Cardiac fibroblast (primary cell): Measurements from ENCODE around the gene CDH13.

Experiments used
- DNase-seq, 2 donors: peaks; one replicate each; pipeline versions ENCODE4 v3.0.0 to v3.0.0-alpha.2; 2010; ENCODE audit warnings: low read depth in 2 of 2
- H3K4me3 ChIP-seq, 2 donors: replicated peaks in 1 of 2; 1 replicate in 1 of 2; 2 replicates in 1 of 2; pipeline ENCODE4 v1.5.1; 2011; ENCODE audit warnings: low read depth in 2 of 2, low read length in 2 of 2, mild to moderate bottlenecking in 2 of 2, moderate library complexity in 1 of 2
- TF ChIP-seq, protein P1 (sequence below): IDR thresholded peaks from one replicate; pipeline ENCODE4 v1.5.1; 2011; ENCODE audit warnings: low read depth, mild to moderate bottlenecking, low read length, inconsistent platforms

CDH13 gene

DNA sequence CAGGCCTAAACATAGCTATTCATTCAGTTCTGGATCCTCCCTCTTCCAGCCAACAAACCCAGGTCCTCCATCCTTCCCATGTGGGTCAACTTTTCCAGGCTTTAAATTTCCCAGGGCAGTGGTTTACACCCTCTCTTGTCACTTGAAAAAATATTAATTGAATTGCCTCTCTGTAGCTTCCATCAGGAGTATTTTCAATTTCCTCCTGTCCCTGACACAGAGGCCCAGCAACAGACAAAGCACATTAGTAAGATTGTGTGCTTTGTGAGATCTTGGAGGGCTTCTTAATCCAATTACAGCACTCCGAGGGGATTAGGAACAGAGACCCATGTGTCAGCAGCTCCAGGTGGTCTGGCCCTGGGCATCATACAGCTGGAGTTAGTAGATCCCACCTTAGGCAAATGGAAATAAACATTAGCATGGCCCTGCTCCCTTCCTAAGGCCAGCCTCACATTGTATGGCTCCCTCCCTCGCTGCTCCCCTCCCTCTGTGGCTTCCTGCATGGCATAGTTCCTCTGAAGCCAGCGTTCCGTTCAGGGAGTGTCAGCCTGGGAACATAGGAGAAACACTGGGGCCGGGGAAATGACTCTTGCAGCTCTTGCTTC lies 1048.3 kb downstream of the CDH13 start:
- H3K4me3 ChIP-seq, result no peak overlapping the region
- TF ChIP-seq, protein P1, sequence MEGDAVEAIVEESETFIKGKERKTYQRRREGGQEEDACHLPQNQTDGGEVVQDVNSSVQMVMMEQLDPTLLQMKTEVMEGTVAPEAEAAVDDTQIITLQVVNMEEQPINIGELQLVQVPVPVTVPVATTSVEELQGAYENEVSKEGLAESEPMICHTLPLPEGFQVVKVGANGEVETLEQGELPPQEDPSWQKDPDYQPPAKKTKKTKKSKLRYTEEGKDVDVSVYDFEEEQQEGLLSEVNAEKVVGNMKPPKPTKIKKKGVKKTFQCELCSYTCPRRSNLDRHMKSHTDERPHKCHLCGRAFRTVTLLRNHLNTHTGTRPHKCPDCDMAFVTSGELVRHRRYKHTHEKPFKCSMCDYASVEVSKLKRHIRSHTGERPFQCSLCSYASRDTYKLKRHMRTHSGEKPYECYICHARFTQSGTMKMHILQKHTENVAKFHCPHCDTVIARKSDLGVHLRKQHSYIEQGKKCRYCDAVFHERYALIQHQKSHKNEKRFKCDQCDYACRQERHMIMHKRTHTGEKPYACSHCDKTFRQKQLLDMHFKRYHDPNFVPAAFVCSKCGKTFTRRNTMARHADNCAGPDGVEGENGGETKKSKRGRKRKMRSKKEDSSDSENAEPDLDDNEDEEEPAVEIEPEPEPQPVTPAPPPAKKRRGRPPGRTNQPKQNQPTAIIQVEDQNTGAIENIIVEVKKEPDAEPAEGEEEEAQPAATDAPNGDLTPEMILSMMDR, result no peak
- peak in 1 of 2 donors; percentile 2 for DNase-seq

DNA sequence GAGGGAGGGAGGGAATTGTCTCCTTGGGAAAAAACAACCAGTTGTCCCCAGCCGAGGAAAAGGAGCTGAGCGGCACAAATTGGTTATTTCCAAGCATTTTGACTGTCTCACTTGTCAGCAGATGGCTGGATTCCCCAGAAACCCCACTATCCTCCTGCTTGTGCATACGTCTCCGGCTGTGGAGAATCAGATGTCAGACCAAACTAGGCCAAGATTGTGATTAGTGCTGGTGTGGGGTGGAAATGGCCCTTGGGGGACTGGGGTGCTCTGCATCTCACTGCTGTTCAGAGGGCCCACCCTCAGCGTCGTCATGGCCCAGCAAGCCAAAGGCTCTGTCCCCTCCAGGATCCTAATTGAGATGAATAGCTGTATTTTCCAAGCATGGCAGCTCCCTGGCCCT lies 1049.3 kb downstream of the CDH13 start:
- no peak overlapping the region for H3K4me3 ChIP-seq
- TF ChIP-seq, protein P1, result no peak
- no peak for DNase-seq

DNA sequence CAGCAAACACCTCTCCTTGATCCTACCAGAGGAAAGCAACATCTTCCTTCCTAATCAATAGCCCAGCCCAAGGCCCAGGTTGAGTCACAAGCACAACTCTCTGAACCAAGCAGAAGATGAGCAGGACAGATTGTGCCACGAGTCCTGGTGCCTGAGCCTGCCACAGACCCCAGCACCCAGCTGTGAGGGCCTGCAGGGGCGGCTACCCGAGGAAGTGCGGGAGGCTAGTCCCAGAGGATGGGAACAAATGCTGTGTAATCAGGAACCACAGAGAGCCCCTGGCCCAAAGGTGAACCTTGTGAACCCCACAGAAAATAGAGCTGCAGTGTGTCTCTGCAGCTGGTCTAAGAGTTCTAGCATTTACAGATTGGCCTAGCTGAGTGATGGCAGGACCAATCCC lies 1054.2 kb downstream of the CDH13 start:
- TF ChIP-seq, protein P1, result no peak
- no peak for DNase-seq

DNA sequence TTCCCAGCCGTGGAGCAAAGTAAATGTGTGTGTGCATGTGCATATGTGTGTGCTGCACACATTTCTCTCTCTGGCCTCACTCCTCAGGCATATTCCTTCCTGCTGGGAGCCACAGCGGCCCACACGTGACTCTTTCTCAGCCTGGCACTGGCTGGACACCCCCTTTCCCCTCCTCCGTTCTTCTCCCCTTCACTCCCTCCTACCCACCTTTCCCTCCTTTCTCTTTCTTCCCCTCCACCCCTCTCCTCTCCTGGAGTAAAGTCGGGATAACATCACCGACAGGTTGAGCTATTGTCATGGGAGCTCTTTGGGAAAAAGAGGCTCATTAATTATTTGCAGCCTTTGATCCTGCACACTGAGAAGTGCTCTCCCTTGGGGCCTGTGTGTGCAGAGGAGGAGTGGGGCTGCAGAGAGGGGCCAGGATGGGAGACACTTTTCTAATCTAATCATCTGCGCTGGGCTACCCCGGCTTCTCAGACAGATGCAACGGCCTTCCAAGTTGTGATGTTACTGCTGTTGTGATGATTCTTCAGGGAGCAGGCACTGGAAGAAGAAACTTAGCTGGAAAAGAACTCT lies 1054.7 kb downstream of the CDH13 start:
- DNase-seq, result no peak
- TF ChIP-seq, protein P1, result no peak
- H3K4me3 ChIP-seq, result no peak overlapping the region

More for the DNA sequence above, 1054.2 kb downstream of the CDH13 start:
- H3K4me3 ChIP-seq, result no peak overlapping the region

DNA sequence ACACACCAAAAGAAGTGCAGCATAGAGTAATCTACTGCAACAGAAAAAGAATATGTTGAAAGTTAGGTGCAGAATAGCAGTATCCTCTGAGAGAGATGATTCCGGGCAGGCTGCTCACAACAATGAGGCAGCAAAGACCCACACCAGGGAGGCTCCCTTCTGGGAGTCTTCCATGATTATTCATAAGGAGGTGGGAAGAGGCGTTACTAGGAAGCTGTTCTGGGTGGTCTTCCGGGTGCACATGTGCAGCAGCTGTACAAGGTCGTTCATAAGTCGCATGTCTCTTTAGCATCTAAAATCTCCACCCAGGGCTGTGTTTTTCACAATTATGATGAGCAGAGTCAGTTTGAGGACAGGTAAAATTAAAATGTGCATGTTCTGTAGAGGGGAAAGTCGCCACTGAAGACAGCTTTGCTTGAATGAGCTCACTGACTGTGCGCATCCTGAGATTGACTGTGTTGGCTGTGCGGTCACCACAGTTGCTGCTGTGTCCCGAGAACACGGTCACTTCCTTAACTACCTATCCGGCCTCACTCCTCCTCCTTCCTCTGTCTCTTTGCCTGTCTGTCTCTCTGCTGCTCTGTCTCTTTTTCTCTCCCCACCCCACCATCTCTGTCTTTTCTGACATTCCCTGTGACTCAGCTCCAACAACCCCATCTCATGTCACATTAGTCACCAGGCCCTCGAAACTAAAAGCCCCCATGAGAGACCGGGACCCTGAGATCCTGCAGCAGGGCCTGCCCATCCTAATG lies 1055.5 kb downstream of the CDH13 start:
- TF ChIP-seq, protein P1, result no peak
- DNase-seq, result no peak
- no peak overlapping the region for H3K4me3 ChIP-seq

DNA sequence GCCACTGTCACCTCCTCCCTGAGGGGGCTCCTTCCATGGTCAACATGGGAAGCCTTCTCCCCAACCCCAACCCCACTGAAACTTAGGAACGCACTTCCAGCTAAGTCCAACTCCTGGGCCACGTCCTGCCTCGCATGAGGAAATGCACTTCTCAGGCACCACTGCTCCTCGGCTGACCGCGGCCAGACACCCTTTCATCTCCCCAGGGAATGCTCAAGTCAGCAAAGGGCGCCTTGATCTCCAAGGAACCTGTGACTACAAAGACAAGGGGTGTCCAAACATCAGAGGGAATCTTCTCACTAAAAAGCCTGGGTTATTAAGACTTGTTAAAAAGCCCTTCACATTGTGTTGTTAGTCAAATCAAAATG lies 1056.1 kb downstream of the CDH13 start:
- H3K4me3 ChIP-seq, result no peak overlapping the region
- TF ChIP-seq, protein P1, result no peak
- DNase-seq, result no peak
